Measurements from ENCODE around the gene CPT2. TPM values are rescaled to one million over a fixed set of nuclear protein-coding genes. Genes with fewer than 3 reads are reported as not detected.

CPT2 gene
- total RNA-seq, 1 experiment from 2014 or later, result 23.3 TPM

DNA sequence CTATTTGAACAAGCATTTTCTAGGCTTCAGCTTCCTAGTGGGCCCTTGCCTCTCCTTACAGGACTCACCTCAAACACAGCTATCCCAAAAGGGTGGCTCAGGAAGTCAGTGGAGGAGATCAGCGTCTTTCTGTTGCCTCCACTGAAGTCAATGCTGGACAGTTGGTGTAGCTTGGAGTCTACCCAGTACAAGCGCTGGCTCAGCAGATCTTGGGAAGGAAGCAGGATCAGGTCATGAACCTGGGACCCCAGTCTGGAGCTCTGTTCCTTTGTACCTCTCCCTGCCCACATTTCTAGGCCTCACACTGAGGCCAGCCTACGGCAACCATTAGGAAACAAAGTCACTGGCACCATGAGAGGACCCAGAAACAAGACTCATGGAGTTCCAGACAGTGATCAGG lies 65.4 kb downstream of the CPT2 start:
- no peak for DNase-seq (ENCODE audit: low spot score)

Other genes with a start within 250 kb of the CPT2 start
- 0.10 TPM in 1 of 2 replicates, not detected in the other for gene PODN, start 134.6 kb upstream of the CPT2 start, total RNA-seq (2014; rRNA removed; shearing (Covaris generic))
- gene SLC1A7, start 54.2 kb upstream of the CPT2 start, total RNA-seq (2014; rRNA removed; shearing (Covaris generic)), result 0.60 and 2.4 TPM in 2 replicates
- gene CZIB, start 23.8 kb downstream of the CPT2 start, total RNA-seq (2014; rRNA removed; shearing (Covaris generic)), result 86.8 and 87.1 TPM in 2 replicates
- gene MAGOH, start 41.7 kb downstream of the CPT2 start, total RNA-seq (2014; rRNA removed; shearing (Covaris generic)), result 51.0 and 80.6 TPM in 2 replicates
- gene LRP8, start 131.2 kb downstream of the CPT2 start, total RNA-seq (2014; rRNA removed; shearing (Covaris generic)), result 53.0 and 61.1 TPM in 2 replicates

All from H4 (cell line).